Tongue (tissue), 2 donors: ENCODE measurements around the gene ARIH1. TPM values are rescaled to one million over a fixed set of nuclear protein-coding genes. Genes with fewer than 3 reads are reported as not detected.

Experiments used
- DNase-seq: peaks from one replicate; pipeline ENCODE4 v3.0.0-alpha.2; 2015
- total RNA-seq: library from RNA; depleted of rRNA; stranded (reverse); fragments of >200 nt; gene quantifications from one replicate; pipeline ENCODE4 v1.2.3, GENCODE V29; 2014

ARIH1 gene
- total RNA-seq, 1 donor from 2014 or later = 70.5 TPM

- DNase-seq = no peak
Measured at GRCh38 chr15:72540606-72541237, 66.6 kb downstream of the ARIH1 start.

GRCh38 chr15:72541674-72542073 lies 67.5 kb downstream of the ARIH1 start:
- no peak for DNase-seq

GRCh38 chr15:72545156-72545555 lies 71.0 kb downstream of the ARIH1 start:
- DNase-seq = no peak

- DNase-seq = no peak
Measured at GRCh38 chr15:72554471-72555425, 80.6 kb downstream of the ARIH1 start.

- DNase-seq = no peak
Measured at GRCh38 chr15:72559781-72560180, 85.7 kb downstream of the ARIH1 start.

GRCh38 chr15:72560458-72560857 lies 86.3 kb downstream of the ARIH1 start:
- DNase-seq = no peak

- no peak for DNase-seq
Measured at GRCh38 chr15:72562386-72562785, 88.3 kb downstream of the ARIH1 start.

GRCh38 chr15:72562878-72563277 lies 88.7 kb downstream of the ARIH1 start:
- DNase-seq = no peak

GRCh38 chr15:72564091-72564490 lies 90.0 kb downstream of the ARIH1 start:
- no peak for DNase-seq

- no peak for DNase-seq
Measured at GRCh38 chr15:72566973-72567372, 92.8 kb downstream of the ARIH1 start.

GRCh38 chr15:72570059-72570458 lies 95.9 kb downstream of the ARIH1 start:
- no peak for DNase-seq

- DNase-seq = no peak
Measured at GRCh38 chr15:72579814-72580213, 105.7 kb downstream of the ARIH1 start.

- DNase-seq = no peak
Measured at GRCh38 chr15:72584006-72584405, 109.9 kb downstream of the ARIH1 start.

GRCh38 chr15:72585025-72585424 lies 110.9 kb downstream of the ARIH1 start:
- no peak for DNase-seq

GRCh38 chr15:72585476-72586058 lies 111.4 kb downstream of the ARIH1 start:
- no peak for DNase-seq

- no peak for DNase-seq
Measured at GRCh38 chr15:72588096-72588495, 114.0 kb downstream of the ARIH1 start.

- no peak for DNase-seq
Measured at GRCh38 chr15:72590427-72590826, 116.3 kb downstream of the ARIH1 start.

- DNase-seq = no peak
Measured at GRCh38 chr15:72591361-72591760, 117.2 kb downstream of the ARIH1 start.

- DNase-seq = no peak
Measured at GRCh38 chr15:72592097-72592496, 118.0 kb downstream of the ARIH1 start.

- DNase-seq = no peak
Measured at GRCh38 chr15:72592676-72593075, 118.5 kb downstream of the ARIH1 start.

- no peak for DNase-seq
Measured at GRCh38 chr15:72593838-72594237, 119.7 kb downstream of the ARIH1 start.

GRCh38 chr15:72599855-72600464 lies 125.8 kb downstream of the ARIH1 start:
- DNase-seq = peak; percentile 74

- DNase-seq = no peak
Measured at GRCh38 chr15:72604794-72605193, 130.7 kb downstream of the ARIH1 start.
